Transverse colon (tissue), 4 donors: ENCODE results near the gene STK38L.
"Not testable (repeated sequence)": the region's sequence is repeated elsewhere in the genome, so short reads cannot be mapped to it uniquely, and the experiment has no call there.

Source experiments
- EP300 ChIP-seq: sonication (generic); formaldehyde crosslinking; IDR thresholded peaks from one replicate; pipeline ENCODE4 v1.6.1; 2017; ENCODE audit warnings: antibody characterized with exemption, low read depth
- POLR2A ChIP-seq: fragments of 450-650 bp; IDR thresholded peaks from one replicate; pipeline ENCODE4 v1.6.1; 2016; ENCODE audit warnings: antibody characterized with exemption, mild to moderate bottlenecking, moderate library complexity
- POLR2AphosphoS5 ChIP-seq, 3 donors: sonication (generic); formaldehyde crosslinking; IDR thresholded peaks; one replicate each; pipeline ENCODE4 v1.6.1; 2016; ENCODE audit warnings: antibody characterized with exemption in 3 of 3
- TF ChIP-seq, protein P1 (sequence below), 5 experiments: fragments of 200-600 bp in 3 of 5; fragments of 450-650 bp in 2 of 5; sonication (generic) in 3 of 5; IDR thresholded peaks; 1 replicate in 2 of 5; 2 replicates in 3 of 5; pipeline ENCODE4 v1.5.1; 2016 to 2017; ENCODE audit warnings: antibody characterized with exemption in 5 of 5, inconsistent platforms in 3 of 5, mild to moderate bottlenecking in 2 of 5, moderate library complexity in 1 of 5

DNA sequence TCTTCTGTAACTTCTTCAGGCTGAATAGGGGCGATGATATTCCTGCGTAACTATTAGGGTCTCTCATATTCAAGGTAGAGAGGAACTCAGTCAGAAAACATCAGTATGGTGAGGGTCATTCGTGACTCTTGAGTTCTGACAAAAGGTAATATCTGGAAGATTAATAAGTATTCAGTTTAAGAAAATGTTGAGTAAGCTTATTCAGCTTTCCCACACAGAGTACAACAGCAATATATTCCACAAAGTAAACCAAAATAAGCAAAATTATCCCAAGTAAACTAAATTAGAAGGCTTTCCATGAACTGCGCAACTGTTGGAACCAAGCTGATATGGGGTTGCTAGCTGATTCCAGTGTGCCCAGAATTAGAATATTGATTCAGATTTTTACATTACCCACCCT lies 12.7 kb upstream of the STK38L start:
- TF ChIP-seq, protein P1, sequence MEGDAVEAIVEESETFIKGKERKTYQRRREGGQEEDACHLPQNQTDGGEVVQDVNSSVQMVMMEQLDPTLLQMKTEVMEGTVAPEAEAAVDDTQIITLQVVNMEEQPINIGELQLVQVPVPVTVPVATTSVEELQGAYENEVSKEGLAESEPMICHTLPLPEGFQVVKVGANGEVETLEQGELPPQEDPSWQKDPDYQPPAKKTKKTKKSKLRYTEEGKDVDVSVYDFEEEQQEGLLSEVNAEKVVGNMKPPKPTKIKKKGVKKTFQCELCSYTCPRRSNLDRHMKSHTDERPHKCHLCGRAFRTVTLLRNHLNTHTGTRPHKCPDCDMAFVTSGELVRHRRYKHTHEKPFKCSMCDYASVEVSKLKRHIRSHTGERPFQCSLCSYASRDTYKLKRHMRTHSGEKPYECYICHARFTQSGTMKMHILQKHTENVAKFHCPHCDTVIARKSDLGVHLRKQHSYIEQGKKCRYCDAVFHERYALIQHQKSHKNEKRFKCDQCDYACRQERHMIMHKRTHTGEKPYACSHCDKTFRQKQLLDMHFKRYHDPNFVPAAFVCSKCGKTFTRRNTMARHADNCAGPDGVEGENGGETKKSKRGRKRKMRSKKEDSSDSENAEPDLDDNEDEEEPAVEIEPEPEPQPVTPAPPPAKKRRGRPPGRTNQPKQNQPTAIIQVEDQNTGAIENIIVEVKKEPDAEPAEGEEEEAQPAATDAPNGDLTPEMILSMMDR (IDR thresholded peaks at IDR 0.05) = not testable (repeated sequence)
- not testable (repeated sequence) for TF ChIP-seq POLR2AphosphoS5 (IDR thresholded peaks at IDR 0.05); EP300; POLR2A
